PFSK-1 (cell line): ENCODE measurements around the gene NKAIN2.

Source experiments
- FOXP2 ChIP-seq: optimal IDR thresholded peaks from 2 replicates; pipeline ENCODE3; 2011; ENCODE audit warnings: borderline replicate concordance, control low read depth, inconsistent platforms; ENCODE audit not compliant: insufficient read depth; ENCODE audit errors: extremely low read length, extremely low read depth
- POLR2AphosphoS5 ChIP-seq: IDR thresholded peaks from 2 replicates; pipeline ENCODE4 v1.6.1; 2012; ENCODE audit warnings: low read depth, mild to moderate bottlenecking, control low read depth, low read length, moderate library complexity
- SIN3A ChIP-seq: IDR thresholded peaks from 2 replicates; pipeline ENCODE4 v1.6.1; 2012; ENCODE audit warnings: mild to moderate bottlenecking, low read length, moderate library complexity, borderline replicate concordance; ENCODE audit not compliant: insufficient read depth
- TAF1 ChIP-seq: IDR thresholded peaks from 2 replicates; pipeline ENCODE4 v1.6.1; 2012; ENCODE audit warnings: low read length, control low read depth, borderline replicate concordance; ENCODE audit not compliant: insufficient read depth
- TF ChIP-seq, protein P1 (sequence below), 2 experiments: IDR thresholded peaks; 2 replicates each; pipeline versions ENCODE4 v1.6.1 to v1.8.0; 2011 to 2012; ENCODE audit warnings: low read depth in 2 of 2, low read length in 2 of 2, control low read depth in 1 of 2, inconsistent platforms in 1 of 2, mild to moderate bottlenecking in 1 of 2, moderate library complexity in 1 of 2; ENCODE audit not compliant: insufficient read depth in 1 of 2

Gene NKAIN2

DNA sequence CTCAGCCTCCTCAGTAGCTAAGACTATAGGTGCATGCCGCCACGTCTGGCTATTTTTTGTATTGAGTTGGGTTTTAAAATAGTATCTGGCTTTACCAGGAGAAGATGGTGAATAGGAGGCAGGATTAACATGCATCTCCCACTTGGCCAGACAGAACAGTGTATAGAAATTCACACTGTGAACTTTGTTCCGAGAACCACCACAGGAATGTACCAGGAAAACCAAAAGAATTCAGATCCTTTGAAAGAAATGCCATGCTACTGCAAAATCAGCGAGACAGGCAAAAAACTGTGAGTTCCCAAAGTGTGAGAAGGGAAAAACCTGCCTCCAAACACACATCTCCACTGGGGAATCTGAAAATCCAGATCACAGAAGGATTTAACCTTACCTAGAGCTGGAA is 327.6 kb downstream of the NKAIN2 start:
- TF ChIP-seq, protein P1, sequence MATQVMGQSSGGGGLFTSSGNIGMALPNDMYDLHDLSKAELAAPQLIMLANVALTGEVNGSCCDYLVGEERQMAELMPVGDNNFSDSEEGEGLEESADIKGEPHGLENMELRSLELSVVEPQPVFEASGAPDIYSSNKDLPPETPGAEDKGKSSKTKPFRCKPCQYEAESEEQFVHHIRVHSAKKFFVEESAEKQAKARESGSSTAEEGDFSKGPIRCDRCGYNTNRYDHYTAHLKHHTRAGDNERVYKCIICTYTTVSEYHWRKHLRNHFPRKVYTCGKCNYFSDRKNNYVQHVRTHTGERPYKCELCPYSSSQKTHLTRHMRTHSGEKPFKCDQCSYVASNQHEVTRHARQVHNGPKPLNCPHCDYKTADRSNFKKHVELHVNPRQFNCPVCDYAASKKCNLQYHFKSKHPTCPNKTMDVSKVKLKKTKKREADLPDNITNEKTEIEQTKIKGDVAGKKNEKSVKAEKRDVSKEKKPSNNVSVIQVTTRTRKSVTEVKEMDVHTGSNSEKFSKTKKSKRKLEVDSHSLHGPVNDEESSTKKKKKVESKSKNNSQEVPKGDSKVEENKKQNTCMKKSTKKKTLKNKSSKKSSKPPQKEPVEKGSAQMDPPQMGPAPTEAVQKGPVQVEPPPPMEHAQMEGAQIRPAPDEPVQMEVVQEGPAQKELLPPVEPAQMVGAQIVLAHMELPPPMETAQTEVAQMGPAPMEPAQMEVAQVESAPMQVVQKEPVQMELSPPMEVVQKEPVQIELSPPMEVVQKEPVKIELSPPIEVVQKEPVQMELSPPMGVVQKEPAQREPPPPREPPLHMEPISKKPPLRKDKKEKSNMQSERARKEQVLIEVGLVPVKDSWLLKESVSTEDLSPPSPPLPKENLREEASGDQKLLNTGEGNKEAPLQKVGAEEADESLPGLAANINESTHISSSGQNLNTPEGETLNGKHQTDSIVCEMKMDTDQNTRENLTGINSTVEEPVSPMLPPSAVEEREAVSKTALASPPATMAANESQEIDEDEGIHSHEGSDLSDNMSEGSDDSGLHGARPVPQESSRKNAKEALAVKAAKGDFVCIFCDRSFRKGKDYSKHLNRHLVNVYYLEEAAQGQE (IDR thresholded peaks at IDR 0.05; ENCODE audit: insufficient read depth in 1 of 2, low read depth in 2 of 2, low read length in 2 of 2), result no peak
- TF ChIP-seq SIN3A (no peak), FOXP2 (no peak)

DNA sequence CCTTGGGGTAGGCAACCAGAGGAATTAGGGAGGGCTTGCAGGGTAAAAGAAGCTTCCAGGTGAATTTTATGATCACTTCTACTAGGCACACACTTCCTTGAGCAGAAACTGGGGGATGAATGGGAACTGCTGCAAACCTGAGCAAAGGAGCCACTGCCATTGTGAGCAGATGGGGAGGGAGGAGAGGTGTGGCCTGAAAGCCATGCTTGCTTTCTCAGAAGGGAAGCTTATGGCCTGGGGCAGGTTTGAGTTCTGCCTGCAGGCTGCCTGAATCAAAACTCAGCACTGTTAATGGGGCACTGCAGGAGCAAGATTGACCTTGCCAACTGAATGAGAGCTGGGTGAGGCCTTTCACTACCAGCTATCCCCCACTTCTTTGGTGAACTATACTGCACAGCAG is 328.1 kb downstream of the NKAIN2 start:
- TF ChIP-seq, protein P1 (IDR thresholded peaks at IDR 0.05; ENCODE audit: insufficient read depth in 1 of 2, low read depth in 2 of 2, low read length in 2 of 2), result no peak
- TF ChIP-seq SIN3A (no peak), FOXP2 (no peak), POLR2AphosphoS5 (no peak), TAF1 (no peak)

DNA sequence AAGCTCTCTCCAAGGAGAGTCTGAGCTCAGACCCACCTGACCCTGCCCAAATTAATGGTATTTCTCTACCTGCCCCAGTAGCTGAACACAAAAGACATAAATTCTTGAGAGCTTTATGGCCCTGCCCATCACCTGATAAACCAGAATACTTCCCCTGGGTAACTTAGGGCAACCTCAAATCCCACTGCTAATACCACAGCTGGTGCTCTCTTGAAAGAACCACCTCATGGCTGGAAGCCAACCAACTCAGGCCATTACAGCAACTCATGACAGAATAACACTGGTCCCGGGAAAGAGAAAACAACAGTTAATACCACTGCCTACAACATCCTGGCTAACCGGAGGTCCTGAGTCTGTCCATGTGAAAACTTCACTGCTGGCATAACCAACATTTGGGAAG is 328.6 kb downstream of the NKAIN2 start:
- no peak for TF ChIP-seq SIN3A

DNA sequence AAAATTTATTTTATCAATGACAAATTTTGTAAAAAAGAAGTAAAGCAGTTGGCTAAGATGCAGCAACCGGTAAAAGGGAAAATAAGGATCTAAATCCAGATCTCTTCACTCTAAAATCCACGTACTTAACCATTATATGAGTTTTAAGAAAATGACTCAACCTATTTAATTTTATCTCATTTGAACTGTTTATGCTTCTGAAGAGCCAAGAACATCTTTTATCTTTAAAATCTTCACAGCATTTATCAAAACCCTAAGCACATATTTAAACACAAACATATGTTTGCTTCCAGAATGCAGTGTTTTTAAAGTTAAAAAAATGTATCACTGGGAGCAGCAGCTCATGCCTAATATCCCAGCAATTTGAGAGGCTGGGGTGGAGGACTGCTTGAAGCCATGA is 339.2 kb downstream of the NKAIN2 start:
- no peak for TF ChIP-seq TAF1
- TF ChIP-seq, protein P1 (IDR thresholded peaks at IDR 0.05; ENCODE audit: insufficient read depth in 1 of 2, low read depth in 2 of 2, low read length in 2 of 2), result no peak
- no peak for TF ChIP-seq POLR2AphosphoS5

DNA sequence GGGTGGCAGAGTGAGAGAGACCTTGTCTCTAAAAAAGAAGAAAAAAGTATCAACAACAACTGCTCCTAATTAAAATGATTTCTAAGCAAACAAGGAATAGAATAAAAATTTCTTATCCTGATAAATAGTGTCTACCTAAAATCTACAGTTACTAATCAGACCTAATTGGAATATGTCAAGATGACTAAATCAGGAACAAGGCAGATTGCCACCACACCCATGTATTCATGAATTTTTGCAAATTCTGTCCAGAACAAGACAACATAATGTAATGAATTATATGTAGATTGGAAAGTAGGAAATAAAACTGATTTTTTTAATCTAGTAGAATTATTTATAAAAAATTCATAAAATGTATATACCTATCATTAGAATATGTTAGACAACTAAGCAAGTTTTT is 339.8 kb downstream of the NKAIN2 start:
- TF ChIP-seq SIN3A (no peak), FOXP2 (no peak), POLR2AphosphoS5 (no peak), TAF1 (no peak)
- TF ChIP-seq, protein P1 (IDR thresholded peaks at IDR 0.05; ENCODE audit: insufficient read depth in 1 of 2, low read depth in 2 of 2, low read length in 2 of 2), result no peak

DNA sequence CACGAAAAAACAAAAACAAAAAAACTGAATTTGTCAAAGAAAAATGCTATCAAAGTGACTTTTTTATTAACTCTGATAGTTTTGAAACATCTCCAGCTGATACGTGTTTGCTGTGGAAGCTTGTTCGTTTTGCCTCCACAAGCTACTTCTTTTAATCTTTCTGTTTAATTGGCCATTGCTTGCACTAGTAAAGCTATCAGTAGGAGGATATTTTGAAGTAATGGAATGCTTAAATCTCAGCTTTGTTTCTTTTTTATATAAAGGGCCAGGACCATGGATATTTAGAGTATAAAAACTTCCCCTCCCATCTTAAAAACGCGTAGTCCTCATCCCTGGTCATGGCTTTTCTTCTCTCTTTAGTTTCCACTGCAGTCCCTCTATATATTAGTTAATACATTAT is 344.0 kb downstream of the NKAIN2 start:
- no peak for TF ChIP-seq TAF1
- TF ChIP-seq, protein P1 (IDR thresholded peaks at IDR 0.05; ENCODE audit: insufficient read depth in 1 of 2, low read depth in 2 of 2, low read length in 2 of 2), result no peak
- TF ChIP-seq FOXP2, result no peak
- TF ChIP-seq POLR2AphosphoS5, result no peak
- TF ChIP-seq SIN3A, result no peak
